ENCODE data around the gene MTHFD1L.

DNA sequence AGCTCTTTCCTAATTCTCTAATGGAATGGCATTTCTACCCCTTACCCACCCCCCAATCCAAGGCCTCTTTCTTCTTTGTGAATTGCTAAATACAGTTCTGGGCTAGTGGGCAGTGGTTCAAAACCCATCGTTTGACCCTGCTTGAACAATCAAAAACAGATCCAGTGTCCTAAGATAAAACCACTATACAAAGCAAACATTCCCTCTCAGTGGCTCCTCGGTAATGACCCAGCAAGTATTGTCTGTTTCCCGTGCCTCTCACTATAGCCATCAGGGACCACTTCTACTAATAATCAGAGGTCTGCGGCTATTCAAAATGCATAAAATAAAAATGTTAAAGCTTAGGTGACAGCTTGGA is 230.7 kb downstream of the MTHFD1L start:
- TF ChIP-seq CTCF (IDR thresholded peaks at IDR 0.05; ENCODE audit: extremely low read depth in 1 of 2, insufficient read depth in 1 of 2, low read depth in 1 of 2, low read length in 2 of 2) (no peak), POLR2A (IDR thresholded peaks at IDR 0.05; ENCODE audit: low read depth, low read length) (no peak), EZH2 (IDR thresholded peaks at IDR 0.05; ENCODE audit: borderline replicate concordance, low read depth, low read length, severe bottlenecking) (no peak), JUN (IDR thresholded peaks at IDR 0.05; ENCODE audit: borderline replicate concordance, insufficient read depth, insufficient read length, low read depth) (no peak)
